Esophagus squamous epithelium (tissue), 4 donors: ENCODE data around the gene CDK15.

Experiments
- CTCF ChIP-seq, 6 experiments: fragments of 450-650 bp in 4 of 6; fragments of 200-600 bp in 2 of 6; sonication (generic) in 2 of 6; IDR thresholded peaks; one replicate each; pipeline ENCODE4 v1.5.1; 2016 to 2019; ENCODE audit warnings: antibody characterized with exemption in 6 of 6, mild to moderate bottlenecking in 4 of 6, moderate library complexity in 4 of 6
- POLR2A ChIP-seq, 4 donors: fragments of 450-650 bp; IDR thresholded peaks; one replicate each; pipeline ENCODE4 v1.6.1; 2017; ENCODE audit warnings: antibody characterized with exemption in 4 of 4, mild to moderate bottlenecking in 4 of 4, moderate library complexity in 3 of 4

GRCh38 chr2:201928363-201928762, 122.0 kb downstream of the CDK15 start:
- TF ChIP-seq POLR2A (IDR thresholded peaks at IDR 0.05) = no peak
- no peak for TF ChIP-seq CTCF (IDR thresholded peaks at IDR 0.05)
